GM23338 (cell line): ENCODE measurements around the gene MPND. TPM values are rescaled to one million over a fixed set of nuclear protein-coding genes. Genes with fewer than 3 reads are reported as not detected.

ENCODE experiments used
- ATAC-seq: fragments of 200-7000 bp; cut with Tn5 transposase; 3 replicates; pipeline ENCODE4 v1.9.1; 2020
- DNase-seq: peaks from one replicate; pipeline ENCODE4 v3.0.0-alpha.2; 2015; ENCODE audit warnings: low spot score
- H2AFZ ChIP-seq: fragments of 200-600 bp; sonication (generic); 2 replicates; pipeline ENCODE4 v1.8.0; 2016; ENCODE audit warnings: antibody characterized with exemption, mild to moderate bottlenecking, moderate library complexity
- H3F3A ChIP-seq: fragments of 200-600 bp; sonication (generic); replicated peaks from 2 replicates; pipeline ENCODE4 v1.8.0; 2017; ENCODE audit warnings: antibody characterized with exemption, mixed run types, low read depth
- H3K27ac ChIP-seq: fragments of 200-600 bp; sonication (generic); 2 replicates; pipeline ENCODE4 v1.6.1; 2016; ENCODE audit warnings: low read depth
- H3K27me3 ChIP-seq: fragments of 200-600 bp; sonication (generic); 2 replicates; pipeline ENCODE4 v1.8.0; 2016; ENCODE audit warnings: mild to moderate bottlenecking, mixed run types, moderate library complexity; ENCODE audit not compliant: insufficient read depth
- H3K36me3 ChIP-seq: fragments of 200-600 bp; sonication (generic); 2 replicates; pipeline ENCODE4 v1.8.0; 2016; ENCODE audit warnings: mild to moderate bottlenecking; ENCODE audit not compliant: insufficient read depth
- H3K4me1 ChIP-seq: fragments of 200-600 bp; sonication (generic); 2 replicates; pipeline ENCODE4 v1.8.0; 2016; ENCODE audit warnings: mild to moderate bottlenecking, moderate library complexity; ENCODE audit not compliant: insufficient read depth
- H3K4me2 ChIP-seq: fragments of 200-600 bp; sonication (generic); 2 replicates; pipeline ENCODE4 v1.7.1; 2017; ENCODE audit warnings: mixed run types
- H3K4me3 ChIP-seq: fragments of 200-600 bp; sonication (generic); 2 replicates; pipeline ENCODE4 v1.6.1; 2016; ENCODE audit warnings: mixed run types
- H3K79me2 ChIP-seq: fragments of 200-600 bp; sonication (generic); replicated peaks from 2 replicates; pipeline ENCODE4 v1.8.0; 2017; ENCODE audit warnings: mild to moderate bottlenecking; ENCODE audit not compliant: insufficient read depth
- H3K9me2 ChIP-seq: fragments of 200-600 bp; sonication (generic); 2 replicates; pipeline ENCODE4 v1.8.0; 2017; ENCODE audit not compliant: insufficient read depth
- H4K20me1 ChIP-seq: fragments of 200-600 bp; sonication (generic); replicated peaks from 2 replicates; pipeline ENCODE4 v1.8.0; 2017; ENCODE audit warnings: mild to moderate bottlenecking; ENCODE audit not compliant: insufficient read depth
- H3K27ac Mint-ChIP-seq: 2 replicates; pipeline ENCODE4 v1.8.0; 2020; ENCODE audit warnings: inconsistent platforms, mild to moderate bottlenecking, moderate library complexity, mixed read lengths
- H3K27me3 Mint-ChIP-seq: 3 replicates; pipeline ENCODE4 v1.8.0; 2022; ENCODE audit warnings: low read depth, mild to moderate bottlenecking, moderate library complexity, mixed read lengths, inconsistent platforms; ENCODE audit not compliant: insufficient read depth, poor library complexity
- H3K36me3 Mint-ChIP-seq: 3 replicates; pipeline ENCODE4 v1.8.0; 2021; ENCODE audit warnings: low read depth, mild to moderate bottlenecking, inconsistent platforms, moderate library complexity, mixed read lengths
- H3K4me1 Mint-ChIP-seq: 3 replicates; pipeline ENCODE4 v1.8.0; 2020; ENCODE audit warnings: mild to moderate bottlenecking, inconsistent platforms, mixed read lengths
- H3K4me3 Mint-ChIP-seq: 3 replicates; pipeline ENCODE4 v1.8.0; 2021; ENCODE audit warnings: moderate library complexity, mild to moderate bottlenecking, inconsistent platforms, mixed read lengths
- H3K9me3 Mint-ChIP-seq: 3 replicates; pipeline ENCODE4 v1.8.0; 2020; ENCODE audit warnings: moderate library complexity, mild to moderate bottlenecking, inconsistent platforms, mixed read lengths
- CTCF ChIP-seq, 2 experiments: fragments of 200-600 bp in 1 of 2; sonication (generic) in 1 of 2; conservative IDR thresholded peaks; 2 replicates each; pipeline versions ENCODE4 v1.5.1 to v1.6.1; 2016 to 2017; ENCODE audit warnings: antibody characterized with exemption in 2 of 2, low read depth in 2 of 2, mild to moderate bottlenecking in 2 of 2, moderate library complexity in 1 of 2
- EZH2 ChIP-seq: fragments of 200-600 bp; sonication (generic); IDR thresholded peaks from one replicate; pipeline ENCODE4 v1.8.0; 2017; ENCODE audit warnings: antibody characterized with exemption, mild to moderate bottlenecking, low read depth; ENCODE audit not compliant: unreplicated experiment
- ZNF462 ChIP-seq: fragments of 250-450 bp; sonication (Bioruptor Pico); IDR thresholded peaks from 2 replicates; pipeline ENCODE4 v1.5.0; 2020; ENCODE audit warnings: mild to moderate bottlenecking, moderate library complexity
- polyA plus RNA-seq: library from polyadenylated mRNA; unstranded; fragments of >200 nt; fragmentation: Nextera tagmentation; extraction: Ambion mirVana; gene quantifications from 2 replicates; pipeline ENCODE4 v1.2.1, GENCODE V29; 2016
- total RNA-seq: library from RNA; depleted of rRNA; stranded (reverse); fragments of >200 nt; shearing (Covaris generic); gene quantifications from 2 replicates; pipeline ENCODE4 v1.2.3, GENCODE V29; 2014

Gene MPND
- total and polyA plus RNA-seq, 2 experiments from 2014 or later, result 11.8 to 15.6 TPM

DNA sequence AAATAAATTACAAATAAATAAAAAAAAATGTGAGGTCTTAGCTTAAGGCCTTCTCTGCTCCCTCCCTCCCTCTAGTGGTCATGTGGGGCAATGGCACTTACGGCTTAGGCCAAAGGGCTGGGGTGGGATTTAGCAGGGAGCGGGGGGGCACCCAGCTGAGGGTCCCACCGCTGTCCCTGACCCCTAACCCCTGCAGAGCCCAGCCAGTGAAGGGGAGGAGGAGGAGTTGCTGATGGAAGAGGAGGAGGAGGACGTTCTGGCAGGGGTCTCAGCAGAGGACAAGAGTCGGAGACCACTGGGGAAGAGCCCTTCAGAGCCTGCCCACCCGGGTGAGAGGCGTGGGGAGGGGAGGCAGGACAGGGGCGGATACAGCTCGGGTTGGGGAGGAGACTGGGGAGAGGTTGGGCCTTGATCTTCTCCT lies 9.3 kb downstream of the MPND start:
- Histone ChIP-seq H3K4me1 (no peaks in the 10 kb centered on the region), H3K36me3 (no peaks in the 10 kb centered on the region; the same call in 1 of the 2 replicates), H4K20me1 (peaks cover 10% of the 10 kb centered on the region), H2AFZ (no peak overlapping the region), H3K79me2 (no peaks in the 10 kb centered on the region), H3K27ac (no peak overlapping the region), H3K27me3 (no peaks in the 10 kb centered on the region), H3F3A (0 out of 2 replicates have a peak, but pooled peaks cover 10% of the 10 kb centered on the region), H3K4me3 (no peak overlapping the region), H3K4me2 (no peak overlapping the region), H3K9me2 (no peaks in the 10 kb centered on the region)
- H3K27me3 Mint-ChIP-seq, result peaks cover 10% of the 10 kb centered on the region
- 0 out of 3 replicates have a peak, but pooled peaks cover 2% of the 10 kb centered on the region for H3K4me1 Mint-ChIP-seq
- TF ChIP-seq ZNF462 (CRISPR knock-in tag) (no peak), CTCF (conservative IDR thresholded peaks at IDR 0.05; ENCODE audit: low read depth in 2 of 2) (peak; percentile 83 to 85)
- peaks cover 20% of the 10 kb centered on the region for H3K36me3 Mint-ChIP-seq
- H3K9me3 Mint-ChIP-seq, result no peaks in the 10 kb centered on the region
- ATAC-seq (peak; percentile 84), DNase-seq (peak; percentile 87)
- 0 out of 2 replicates have a peak overlapping the region, but pooled peaks have one; percentile 44 for H3K27ac Mint-ChIP-seq
- H3K4me3 Mint-ChIP-seq, result no peak overlapping the region

GRCh38 chr19:4354282-4354681 lies 10.9 kb downstream of the MPND start:
- Mint-ChIP-seq H3K4me1 (0 out of 3 replicates have a peak, but pooled peaks cover 2% of the 10 kb centered on the region), H3K9me3 (no peaks in the 10 kb centered on the region), H3K27ac (no peak overlapping the region), H3K4me3 (no peak overlapping the region), H3K27me3 (peaks cover 5% of the 10 kb centered on the region), H3K36me3 (peaks cover 16% of the 10 kb centered on the region; the same call in 2 of the 3 replicates)
- no peaks in the 10 kb centered on the region for H3K4me1 ChIP-seq
- H3K4me2 ChIP-seq, result no peak overlapping the region
- no peak overlapping the region for H3K4me3 ChIP-seq
- no peaks in the 10 kb centered on the region for H3K27me3 ChIP-seq
- H3K27ac ChIP-seq, result no peak overlapping the region
- H3F3A ChIP-seq, result 0 out of 2 replicates have a peak, but pooled peaks cover 10% of the 10 kb centered on the region
- no peak overlapping the region for H2AFZ ChIP-seq
- no peaks in the 10 kb centered on the region for H3K9me2 ChIP-seq
- ATAC-seq, result no peak
- H3K79me2 ChIP-seq, result no peaks in the 10 kb centered on the region
- H4K20me1 ChIP-seq, result peaks cover 10% of the 10 kb centered on the region
- DNase-seq, result no peak
- no peaks in the 10 kb centered on the region; the same call in 1 of the 2 replicates for H3K36me3 ChIP-seq
- TF ChIP-seq EZH2, result no peak
- no peak for TF ChIP-seq ZNF462 (CRISPR knock-in tag)
